ENCODE measurements around the gene FOXD1. TPM values are rescaled to one million over a fixed set of nuclear protein-coding genes. Genes with fewer than 3 reads are reported as not detected.

The FOXD1 gene
- total and polyA plus RNA-seq, 9 of the 15 experiments (the other 6 are each of a cell fraction or from before 2014, with no cell fraction given) = 0.03 to 0.40 (median 0.10) TPM; not detected in 4

DNA sequence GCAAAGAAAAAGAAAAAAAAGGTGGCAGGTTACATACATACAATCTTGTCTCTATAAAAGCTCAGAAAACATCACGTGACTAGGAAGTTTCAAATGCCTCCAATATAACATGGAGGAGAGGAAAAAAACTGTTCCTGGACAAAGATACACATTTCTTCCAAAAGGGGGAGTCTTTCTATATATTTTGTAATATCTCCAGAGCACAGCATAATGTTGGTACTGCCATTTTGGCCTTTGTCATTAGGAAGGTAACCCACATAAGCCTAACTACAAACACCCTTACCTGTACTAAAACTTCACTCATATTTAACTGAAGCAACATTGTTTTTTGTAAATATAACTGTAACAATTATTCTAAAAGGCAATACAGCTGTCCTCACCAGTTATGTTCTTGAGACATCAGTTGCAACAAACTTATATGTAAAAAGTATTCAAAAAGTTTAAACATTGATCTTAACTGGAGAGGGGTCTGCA is 48.4 kb upstream of the FOXD1 start (continued):
- TF ChIP-seq MAX (CRISPR knock-in tag; IDR thresholded peaks at IDR 0.05) (no peak), SMARCC2 (IDR thresholded peaks at IDR 0.05; ENCODE audit: low read depth) (peak; percentile 62; the same call in 1 of the 2 replicates), SETDB1 (IDR thresholded peaks at IDR 0.05; ENCODE audit: low read length) (no peak), FOXM1 (IDR thresholded peaks at IDR 0.05; ENCODE audit: low read depth) (0 out of 2 replicates have a peak, but pooled peaks have one; percentile 9), FOXM1 (CRISPR knock-in tag; IDR thresholded peaks at IDR 0.05; ENCODE audit: low read depth) (no peak), CC2D1A (IDR thresholded peaks at IDR 0.05) (peak; percentile 44; the same call in 1 of the 2 replicates), CCAR2 (IDR thresholded peaks at IDR 0.05; ENCODE audit: low read depth, low read length) (no peak), GTF2F1 (IDR thresholded peaks at IDR 0.05; ENCODE audit: low read depth, low read length) (no peak), C11orf30 (IDR thresholded peaks at IDR 0.05; ENCODE audit: low read depth) (no peak), SAFB (IDR thresholded peaks at IDR 0.05; ENCODE audit: borderline replicate concordance, low read depth, low read length) (no peak), ARNT (IDR thresholded peaks at IDR 0.05) (peak in 1 of 2 experiments; percentile 69; a peak in 1 of 4 replicates), MTA1 (IDR thresholded peaks at IDR 0.05; ENCODE audit: borderline replicate concordance) (no peak), MTA3 (IDR thresholded peaks at IDR 0.05; ENCODE audit: borderline replicate concordance) (0 out of 2 replicates have a peak, but pooled peaks have one; percentile 18), CHAMP1 (IDR thresholded peaks at IDR 0.05) (no peak), SLC30A9 (CRISPR knock-in tag; IDR thresholded peaks at IDR 0.05) (no peak), ZMIZ1 (IDR thresholded peaks at IDR 0.05; ENCODE audit: low read depth in 2 of 2, low read length in 2 of 2) (no peak), ZNF699 (CRISPR knock-in tag; IDR thresholded peaks at IDR 0.05; ENCODE audit: insufficient replicate concordance) (no peak), NEUROD1 (IDR thresholded peaks at IDR 0.05; ENCODE audit: borderline replicate concordance, low read depth, low read length, partially characterized antibody) (no peak), MED1 (CRISPR knock-in tag; IDR thresholded peaks at IDR 0.05; ENCODE audit: borderline replicate concordance) (no peak), HNRNPL (IDR thresholded peaks at IDR 0.05; ENCODE audit: low read depth, low read length) (no peak)
- TF ChIP-seq, protein P1, sequence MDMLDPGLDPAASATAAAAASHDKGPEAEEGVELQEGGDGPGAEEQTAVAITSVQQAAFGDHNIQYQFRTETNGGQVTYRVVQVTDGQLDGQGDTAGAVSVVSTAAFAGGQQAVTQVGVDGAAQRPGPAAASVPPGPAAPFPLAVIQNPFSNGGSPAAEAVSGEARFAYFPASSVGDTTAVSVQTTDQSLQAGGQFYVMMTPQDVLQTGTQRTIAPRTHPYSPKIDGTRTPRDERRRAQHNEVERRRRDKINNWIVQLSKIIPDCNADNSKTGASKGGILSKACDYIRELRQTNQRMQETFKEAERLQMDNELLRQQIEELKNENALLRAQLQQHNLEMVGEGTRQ (CRISPR knock-in tag; IDR thresholded peaks at IDR 0.05) = peak; percentile 76
- TF ChIP-seq, protein P2, sequence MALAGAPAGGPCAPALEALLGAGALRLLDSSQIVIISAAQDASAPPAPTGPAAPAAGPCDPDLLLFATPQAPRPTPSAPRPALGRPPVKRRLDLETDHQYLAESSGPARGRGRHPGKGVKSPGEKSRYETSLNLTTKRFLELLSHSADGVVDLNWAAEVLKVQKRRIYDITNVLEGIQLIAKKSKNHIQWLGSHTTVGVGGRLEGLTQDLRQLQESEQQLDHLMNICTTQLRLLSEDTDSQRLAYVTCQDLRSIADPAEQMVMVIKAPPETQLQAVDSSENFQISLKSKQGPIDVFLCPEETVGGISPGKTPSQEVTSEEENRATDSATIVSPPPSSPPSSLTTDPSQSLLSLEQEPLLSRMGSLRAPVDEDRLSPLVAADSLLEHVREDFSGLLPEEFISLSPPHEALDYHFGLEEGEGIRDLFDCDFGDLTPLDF (CRISPR knock-in tag; IDR thresholded peaks at IDR 0.05) = no peak

Data from K562 (cell line).